Subcutaneous abdominal adipose tissue (tissue), 5 donors: Measurements from ENCODE around the gene EVA1C.
"Not testable (repeated sequence)": the region's sequence is repeated elsewhere in the genome, so short reads cannot be mapped to it uniquely, and the experiment has no call there.

Source experiments
- H3K27ac ChIP-seq: one replicate; pipeline ENCODE4 v1.7.0; 2013; ENCODE audit warnings: low read depth, mild to moderate bottlenecking, inconsistent platforms, low read length, moderate library complexity
- H3K27me3 ChIP-seq, 5 donors: one replicate each; pipeline ENCODE4 v1.7.0; 2013; ENCODE audit warnings: low read length in 5 of 5, inconsistent platforms in 1 of 5; ENCODE audit not compliant: control insufficient read depth in 5 of 5, insufficient read depth in 4 of 5
- H3K36me3 ChIP-seq, 5 donors: one replicate each; pipeline ENCODE4 v1.7.0; 2013; ENCODE audit warnings: low read length in 5 of 5; ENCODE audit not compliant: control insufficient read depth in 5 of 5, insufficient read depth in 5 of 5
- H3K4me1 ChIP-seq, 5 donors: one replicate each; pipeline ENCODE4 v1.7.0; 2013; ENCODE audit warnings: low read length in 5 of 5, mild to moderate bottlenecking in 3 of 5, moderate library complexity in 1 of 5; ENCODE audit not compliant: control insufficient read depth in 5 of 5, insufficient read depth in 5 of 5
- H3K4me3 ChIP-seq, 5 donors: one replicate each; pipeline ENCODE4 v1.7.0; 2013; ENCODE audit warnings: low read length in 5 of 5, low read depth in 1 of 5
- H3K9ac ChIP-seq, 5 donors: one replicate each; pipeline ENCODE4 v1.7.0; 2013; ENCODE audit warnings: low read length in 5 of 5, mild to moderate bottlenecking in 4 of 5, moderate library complexity in 3 of 5
- H3K9me3 ChIP-seq, 5 donors: one replicate each; pipeline ENCODE4 v1.7.0; 2013; ENCODE audit warnings: low read length in 5 of 5; ENCODE audit not compliant: control insufficient read depth in 5 of 5
- donor health status: healthy.
- donor health status: healthy.
- donor health status: healthy.
- donor health status: healthy.
- donor health status: healthy.

The EVA1C gene

GRCh38 chr21:32482565-32483292 lies 70.2 kb downstream of the EVA1C start:
- Histone ChIP-seq H3K27ac (no peak overlapping the region), H3K36me3 (peaks cover 0 to 4% (median 0%) of the 10 kb centered on the region in 5 donors), H3K4me3 (no peak overlapping the region), H3K9me3 (no peaks in the 10 kb centered on the region), H3K4me1 (peaks cover 0 to 2% (median 0%) of the 10 kb centered on the region in 5 donors), H3K27me3 (no peaks in the 10 kb centered on the region), H3K9ac (no peak overlapping the region)

GRCh38 chr21:32483293-32483595 lies 70.7 kb downstream of the EVA1C start:
- Histone ChIP-seq H3K4me3 (no peak overlapping the region), H3K9me3 (no peaks in the 10 kb centered on the region), H3K4me1 (peaks cover 0 to 2% (median 0%) of the 10 kb centered on the region in 5 donors), H3K36me3 (peaks cover 0 to 4% (median 0%) of the 10 kb centered on the region in 5 donors), H3K27ac (no peak overlapping the region), H3K27me3 (no peaks in the 10 kb centered on the region), H3K9ac (no peak overlapping the region)

GRCh38 chr21:32484706-32485380 lies 72.3 kb downstream of the EVA1C start:
- Histone ChIP-seq H3K9ac (no peak overlapping the region), H3K9me3 (no peaks in the 10 kb centered on the region), H3K4me1 (peaks cover 0 to 2% (median 0%) of the 10 kb centered on the region in 5 donors), H3K36me3 (peaks cover 0 to 4% (median 0%) of the 10 kb centered on the region in 5 donors), H3K27ac (no peak overlapping the region), H3K27me3 (no peaks in the 10 kb centered on the region), H3K4me3 (no peak overlapping the region)

GRCh38 chr21:32492376-32492775 lies 79.9 kb downstream of the EVA1C start:
- H3K4me3 ChIP-seq = no peak overlapping the region
- no peak overlapping the region for H3K27ac ChIP-seq
- no peaks in the 10 kb centered on the region for H3K27me3 ChIP-seq
- H3K9ac ChIP-seq = no peak overlapping the region
- peaks cover 3 to 17% (median 7%) of the 10 kb centered on the region in 5 donors for H3K36me3 ChIP-seq
- no peaks in the 10 kb centered on the region for H3K9me3 ChIP-seq
- peaks cover 0 to 9% (median 6%) of the 10 kb centered on the region in 5 donors for H3K4me1 ChIP-seq

- H3K36me3 ChIP-seq = peaks cover 4 to 19% (median 7%) of the 10 kb centered on the region in 5 donors
These were observed 82.6 kb downstream of the EVA1C start for GRCh38 chr21:32494934-32495709.

GRCh38 chr21:32496568-32496967 lies 84.1 kb downstream of the EVA1C start:
- H3K9ac ChIP-seq = no peak overlapping the region
- H3K4me3 ChIP-seq = no peak overlapping the region
- H3K4me1 ChIP-seq = peaks cover 1 to 19% (median 8%) of the 10 kb centered on the region in 5 donors
- no peaks in the 10 kb centered on the region for H3K27me3 ChIP-seq
- no peak overlapping the region for H3K27ac ChIP-seq
- no peaks in the 10 kb centered on the region for H3K9me3 ChIP-seq
- peaks cover 4 to 16% (median 7%) of the 10 kb centered on the region in 5 donors for H3K36me3 ChIP-seq

More at GRCh38 chr21:32494934-32495709, 82.6 kb downstream of the EVA1C start:
- Histone ChIP-seq H3K9ac (no peak overlapping the region), H3K27me3 (no peaks in the 10 kb centered on the region), H3K9me3 (no peaks in the 10 kb centered on the region), H3K4me1 (peaks cover 1 to 19% (median 8%) of the 10 kb centered on the region in 5 donors), H3K4me3 (no peak overlapping the region), H3K27ac (no peak overlapping the region)

- Histone ChIP-seq H3K36me3 (peaks cover 5 to 25% (median 19%) of the 10 kb centered on the region in 5 donors), H3K4me1 (peaks cover 0 to 10% (median 2%) of the 10 kb centered on the region in 5 donors), H3K9me3 (no peaks in the 10 kb centered on the region), H3K9ac (no peak overlapping the region), H3K27me3 (no peaks in the 10 kb centered on the region), H3K27ac (no peak overlapping the region), H3K4me3 (no peak overlapping the region)
These were observed 86.9 kb downstream of the EVA1C start for GRCh38 chr21:32499249-32500055.

GRCh38 chr21:32503641-32504040 lies 91.1 kb downstream of the EVA1C start:
- H3K36me3 ChIP-seq = peaks cover 3 to 23% (median 21%) of the 10 kb centered on the region in 5 donors
- peaks cover 0 to 10% (median 3%) of the 10 kb centered on the region in 5 donors for H3K4me1 ChIP-seq
- not testable (repeated sequence) for H3K27me3 ChIP-seq

GRCh38 chr21:32505767-32506166 lies 93.3 kb downstream of the EVA1C start:
- not testable (repeated sequence) for H3K9me3 ChIP-seq, H3K9ac ChIP-seq, H3K27ac ChIP-seq, H3K4me1 ChIP-seq, H3K27me3 ChIP-seq, H3K4me3 ChIP-seq
- H3K36me3 ChIP-seq = peaks cover 3 to 28% (median 23%) of the 10 kb centered on the region in 5 donors

More at GRCh38 chr21:32503641-32504040, 91.1 kb downstream of the EVA1C start:
- H3K9ac ChIP-seq, H3K27ac ChIP-seq, H3K4me3 ChIP-seq, H3K9me3 ChIP-seq: not testable (repeated sequence)
